ENCODE results near the gene KCNJ10.
A peak's percentile ranks its signal among the peaks of the same experiment; 100 is the strongest.

KCNJ10 gene

DNA sequence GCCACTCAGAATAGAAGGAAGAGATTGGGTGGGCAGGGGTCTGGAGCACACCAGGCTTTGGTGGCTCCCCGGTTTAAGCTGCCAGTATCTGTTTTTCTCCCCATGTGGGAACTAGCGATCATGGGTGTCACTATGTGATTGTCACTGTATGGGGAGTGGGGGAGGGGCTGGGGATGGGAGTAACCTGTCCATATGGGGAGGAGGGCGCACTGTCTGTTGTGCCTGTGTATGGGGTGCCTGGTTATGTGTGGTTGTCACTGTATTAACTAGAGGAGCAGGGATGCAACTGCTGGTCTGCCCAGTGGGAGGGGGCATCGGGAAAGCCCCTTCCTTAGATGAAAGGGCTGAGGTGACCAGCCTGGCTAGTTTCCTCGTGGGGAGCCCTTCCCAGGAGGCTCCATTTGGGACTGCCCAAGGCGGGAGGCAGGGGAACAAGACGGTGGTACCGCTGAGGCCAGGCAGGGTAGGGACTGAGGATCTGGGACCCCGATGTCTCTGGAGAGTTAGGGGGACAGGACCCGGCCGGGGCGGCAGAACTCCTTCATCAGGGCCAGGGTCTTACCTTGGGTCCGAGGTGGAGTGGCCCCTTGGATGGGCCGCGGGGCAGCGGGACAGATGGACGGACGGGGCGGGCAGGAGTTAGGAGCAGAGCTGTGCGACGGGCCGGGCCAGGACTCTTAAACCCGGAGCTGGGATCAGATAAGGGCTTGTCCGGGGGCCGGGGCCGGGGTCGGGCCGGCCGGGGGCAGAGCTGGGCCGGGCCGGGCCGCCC, at the start of gene KCNJ10:
Gene KCNJ10 (minus strand): TSS at position 701 of the 772 bp plus-strand sequence. CDS start 27,628 bp downstream, outside the sequence.
- ATAC-seq (ENCODE audit: low read depth) (peak; percentile 44), DNase-seq (ENCODE audit: low spot score) (no peak)
- H3K4me1 ChIP-seq (ENCODE audit: insufficient read depth, poor library complexity, severe bottlenecking) = no peaks in the 10 kb centered on the region
- TF ChIP-seq, protein P1, sequence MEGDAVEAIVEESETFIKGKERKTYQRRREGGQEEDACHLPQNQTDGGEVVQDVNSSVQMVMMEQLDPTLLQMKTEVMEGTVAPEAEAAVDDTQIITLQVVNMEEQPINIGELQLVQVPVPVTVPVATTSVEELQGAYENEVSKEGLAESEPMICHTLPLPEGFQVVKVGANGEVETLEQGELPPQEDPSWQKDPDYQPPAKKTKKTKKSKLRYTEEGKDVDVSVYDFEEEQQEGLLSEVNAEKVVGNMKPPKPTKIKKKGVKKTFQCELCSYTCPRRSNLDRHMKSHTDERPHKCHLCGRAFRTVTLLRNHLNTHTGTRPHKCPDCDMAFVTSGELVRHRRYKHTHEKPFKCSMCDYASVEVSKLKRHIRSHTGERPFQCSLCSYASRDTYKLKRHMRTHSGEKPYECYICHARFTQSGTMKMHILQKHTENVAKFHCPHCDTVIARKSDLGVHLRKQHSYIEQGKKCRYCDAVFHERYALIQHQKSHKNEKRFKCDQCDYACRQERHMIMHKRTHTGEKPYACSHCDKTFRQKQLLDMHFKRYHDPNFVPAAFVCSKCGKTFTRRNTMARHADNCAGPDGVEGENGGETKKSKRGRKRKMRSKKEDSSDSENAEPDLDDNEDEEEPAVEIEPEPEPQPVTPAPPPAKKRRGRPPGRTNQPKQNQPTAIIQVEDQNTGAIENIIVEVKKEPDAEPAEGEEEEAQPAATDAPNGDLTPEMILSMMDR (IDR thresholded peaks at IDR 0.05; ENCODE audit: poor library complexity, severe bottlenecking) = no peak
- H3K4me3 ChIP-seq (ENCODE audit: severe bottlenecking) = peak within 1 kb of the TSS; percentile 26
- no peaks in the 10 kb centered on the region for H3K36me3 ChIP-seq (ENCODE audit: low read depth)
- no peaks in the 10 kb centered on the region for H3K9me3 ChIP-seq (ENCODE audit: severe bottlenecking)
- H3K27me3 ChIP-seq (ENCODE audit: insufficient read depth, poor library complexity, severe bottlenecking) = peaks cover 11% of the 10 kb centered on the region
- no peak within 1 kb of the TSS for H3K27ac ChIP-seq (ENCODE audit: poor library complexity, severe bottlenecking)

DNA sequence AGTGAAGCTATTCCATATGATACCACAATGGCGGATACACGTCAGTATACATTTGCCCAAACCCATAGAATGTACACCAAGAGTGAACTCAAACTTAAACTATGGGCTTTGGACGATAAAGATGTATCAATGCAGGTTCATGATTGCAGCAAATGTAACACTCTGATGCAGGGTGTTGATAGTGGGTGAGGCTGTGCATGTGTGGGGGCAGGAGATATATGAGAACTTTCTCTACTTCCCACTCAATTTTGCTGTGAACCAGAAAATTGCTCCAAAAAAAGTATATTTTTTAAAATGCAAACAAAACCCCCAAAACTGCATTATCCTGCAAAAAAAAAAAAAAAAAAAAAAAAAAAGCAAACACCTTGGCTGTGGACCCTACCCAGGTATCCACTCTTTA, 49.0 kb upstream of the KCNJ10 start:
- no peak for ATAC-seq (ENCODE audit: low read depth)
- Histone ChIP-seq H3K4me3 (ENCODE audit: severe bottlenecking) (no peak overlapping the region), H3K4me1 (ENCODE audit: insufficient read depth, poor library complexity, severe bottlenecking) (no peaks in the 10 kb centered on the region), H3K9me3 (ENCODE audit: severe bottlenecking) (no peaks in the 10 kb centered on the region), H3K27me3 (ENCODE audit: insufficient read depth, poor library complexity, severe bottlenecking) (no peaks in the 10 kb centered on the region), H3K27ac (ENCODE audit: poor library complexity, severe bottlenecking) (no peak overlapping the region), H3K36me3 (ENCODE audit: low read depth) (no peaks in the 10 kb centered on the region)
- DNase-seq (ENCODE audit: low spot score) = no peak
- TF ChIP-seq, protein P1 (IDR thresholded peaks at IDR 0.05; ENCODE audit: poor library complexity, severe bottlenecking) = no peak

DNA sequence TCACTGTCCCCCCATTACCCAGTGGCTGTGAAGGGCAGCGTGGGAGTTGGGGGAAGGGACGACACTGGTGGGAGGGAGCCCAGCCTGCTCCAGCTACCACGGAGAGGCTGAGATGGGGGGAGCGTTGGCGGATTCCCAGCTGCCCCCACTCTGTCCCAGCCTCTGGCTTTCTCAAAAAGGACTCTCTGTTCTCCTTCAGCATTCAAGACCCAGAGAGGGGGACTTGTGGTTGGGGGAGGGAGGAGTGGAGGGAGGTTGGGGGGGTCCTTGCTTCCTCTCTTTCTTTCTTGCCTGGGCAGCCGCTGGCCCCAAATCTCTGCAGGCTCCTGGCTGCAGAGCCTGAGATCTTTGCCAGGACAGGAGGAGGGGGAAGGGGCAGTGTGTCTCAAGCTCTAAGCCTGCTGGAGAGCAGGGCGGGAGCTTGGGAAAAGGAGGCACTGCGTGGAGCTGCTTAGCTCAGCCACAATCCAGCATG, 47.8 kb upstream of the KCNJ10 start:
- Histone ChIP-seq H3K27me3 (ENCODE audit: insufficient read depth, poor library complexity, severe bottlenecking) (no peaks in the 10 kb centered on the region), H3K4me1 (ENCODE audit: insufficient read depth, poor library complexity, severe bottlenecking) (no peaks in the 10 kb centered on the region), H3K9me3 (ENCODE audit: severe bottlenecking) (no peaks in the 10 kb centered on the region), H3K36me3 (ENCODE audit: low read depth) (no peaks in the 10 kb centered on the region), H3K4me3 (ENCODE audit: severe bottlenecking) (no peak overlapping the region), H3K27ac (ENCODE audit: poor library complexity, severe bottlenecking) (no peak overlapping the region)
- no peak for DNase-seq (ENCODE audit: low spot score)
- TF ChIP-seq, protein P1 (IDR thresholded peaks at IDR 0.05; ENCODE audit: poor library complexity, severe bottlenecking) = no peak
- no peak for ATAC-seq (ENCODE audit: low read depth)

DNA sequence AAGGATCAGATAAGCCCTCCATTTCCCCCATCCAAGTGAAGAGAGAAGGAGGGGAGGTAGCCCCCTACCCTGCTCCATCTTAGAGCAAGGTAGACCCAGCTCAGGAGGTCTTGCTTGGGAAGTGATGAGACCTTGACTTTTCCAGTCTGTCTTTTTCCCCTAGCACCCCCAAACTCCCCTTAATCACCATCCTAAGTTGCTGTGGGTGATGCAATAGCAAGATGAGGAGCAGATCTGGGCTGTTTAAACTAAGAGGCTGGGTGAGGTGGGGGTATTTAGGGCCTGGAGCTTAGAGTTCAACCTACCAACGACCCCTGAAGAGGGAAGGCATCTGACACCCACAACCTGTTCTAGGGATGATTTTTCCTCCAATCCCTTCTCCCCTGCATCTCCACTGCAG, 47.3 kb upstream of the KCNJ10 start:
- H3K4me3 ChIP-seq (ENCODE audit: severe bottlenecking) = no peak overlapping the region
- H3K27me3 ChIP-seq (ENCODE audit: insufficient read depth, poor library complexity, severe bottlenecking) = no peaks in the 10 kb centered on the region
- H3K36me3 ChIP-seq (ENCODE audit: low read depth) = no peaks in the 10 kb centered on the region
- no peak overlapping the region for H3K27ac ChIP-seq (ENCODE audit: poor library complexity, severe bottlenecking)
- DNase-seq (ENCODE audit: low spot score) (no peak), ATAC-seq (ENCODE audit: low read depth) (no peak)
- H3K4me1 ChIP-seq (ENCODE audit: insufficient read depth, poor library complexity, severe bottlenecking) = no peaks in the 10 kb centered on the region
- H3K9me3 ChIP-seq (ENCODE audit: severe bottlenecking) = no peaks in the 10 kb centered on the region
- TF ChIP-seq, protein P1 (IDR thresholded peaks at IDR 0.05; ENCODE audit: poor library complexity, severe bottlenecking) = no peak

Data from RWPE2 (cell line).